ENCODE data around the gene IQGAP2. TPM values are rescaled to one million over a fixed set of nuclear protein-coding genes. Genes with fewer than 3 reads are reported as not detected.

Gene IQGAP2
- total and polyA plus RNA-seq, 2 of the 8 experiments (the other 6 are each of a cell fraction or from before 2014, with no cell fraction given), result 19.7 to 66.0 TPM

DNA sequence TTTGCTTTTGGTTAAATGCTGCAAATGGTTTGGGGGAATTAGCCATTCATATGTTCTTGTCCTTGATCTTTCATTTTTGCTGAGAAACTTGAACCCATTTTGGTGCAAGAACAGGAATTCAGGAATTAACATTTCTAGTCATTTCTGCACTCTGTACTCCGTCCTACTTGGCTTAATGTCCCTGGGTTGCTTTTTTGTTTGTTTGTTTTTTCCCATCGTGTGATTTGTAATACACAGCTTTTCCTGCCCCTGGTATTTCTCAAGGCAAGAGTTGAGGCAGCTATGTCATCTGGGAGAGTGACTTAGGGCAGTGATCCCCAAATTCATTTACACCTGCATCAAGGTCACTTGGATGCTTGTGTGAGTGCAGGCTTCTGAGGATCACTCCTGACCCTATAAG is 71.3 kb downstream of the IQGAP2 start (continued):
- TF ChIP-seq BRCA1 (IDR thresholded peaks at IDR 0.05; ENCODE audit: low read depth, low read length) (no peak), SRF (IDR thresholded peaks at IDR 0.05; ENCODE audit: low read depth, low read length) (no peak), HDAC2 (IDR thresholded peaks at IDR 0.05; ENCODE audit: borderline replicate concordance in 1 of 2, low read depth in 2 of 2, low read length in 2 of 2) (no peak)

Measured in H1 (cell line).